Loucy (cell line): ENCODE results near the gene MACF1.

Source experiments
- EZH2phosphoT487 ChIP-seq: fragments of 200-600 bp; IDR thresholded peaks from 2 replicates; pipeline ENCODE4 v1.6.1; 2018; ENCODE audit warnings: antibody characterized with exemption, mild to moderate bottlenecking, moderate library complexity, borderline replicate concordance
- TF ChIP-seq, protein P1 (sequence below): fragments of 200-600 bp; sonication (generic); conservative IDR thresholded peaks from 2 replicates; pipeline ENCODE4 v1.5.1; 2014; ENCODE audit warnings: mild to moderate bottlenecking, antibody characterized with exemption, low read length

GRCh38 chr1:39440856-39441255 lies 236.4 kb downstream of the MACF1 start:
- TF ChIP-seq, protein P1, sequence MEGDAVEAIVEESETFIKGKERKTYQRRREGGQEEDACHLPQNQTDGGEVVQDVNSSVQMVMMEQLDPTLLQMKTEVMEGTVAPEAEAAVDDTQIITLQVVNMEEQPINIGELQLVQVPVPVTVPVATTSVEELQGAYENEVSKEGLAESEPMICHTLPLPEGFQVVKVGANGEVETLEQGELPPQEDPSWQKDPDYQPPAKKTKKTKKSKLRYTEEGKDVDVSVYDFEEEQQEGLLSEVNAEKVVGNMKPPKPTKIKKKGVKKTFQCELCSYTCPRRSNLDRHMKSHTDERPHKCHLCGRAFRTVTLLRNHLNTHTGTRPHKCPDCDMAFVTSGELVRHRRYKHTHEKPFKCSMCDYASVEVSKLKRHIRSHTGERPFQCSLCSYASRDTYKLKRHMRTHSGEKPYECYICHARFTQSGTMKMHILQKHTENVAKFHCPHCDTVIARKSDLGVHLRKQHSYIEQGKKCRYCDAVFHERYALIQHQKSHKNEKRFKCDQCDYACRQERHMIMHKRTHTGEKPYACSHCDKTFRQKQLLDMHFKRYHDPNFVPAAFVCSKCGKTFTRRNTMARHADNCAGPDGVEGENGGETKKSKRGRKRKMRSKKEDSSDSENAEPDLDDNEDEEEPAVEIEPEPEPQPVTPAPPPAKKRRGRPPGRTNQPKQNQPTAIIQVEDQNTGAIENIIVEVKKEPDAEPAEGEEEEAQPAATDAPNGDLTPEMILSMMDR, result no peak
- no peak for TF ChIP-seq EZH2phosphoT487
